A549 treated with RU486 at 1 μM for 4 hours (cell line): ENCODE results near the gene SNRPA1. TPM values are rescaled to one million over a fixed set of nuclear protein-coding genes. Genes with fewer than 3 reads are reported as not detected.

ENCODE experiments used
- total RNA-seq: library from RNA; stranded (reverse); fragments of 200-300 nt; extraction: Qiagen RNA extraction; gene quantifications from 5 replicates; pipeline ENCODE4 v1.2.3, GENCODE V29; 2022; ENCODE audit warnings: low read depth

Gene SNRPA1
- total RNA-seq, result 110 to 130 TPM (median 116 TPM) in 5 replicates

DNA sequence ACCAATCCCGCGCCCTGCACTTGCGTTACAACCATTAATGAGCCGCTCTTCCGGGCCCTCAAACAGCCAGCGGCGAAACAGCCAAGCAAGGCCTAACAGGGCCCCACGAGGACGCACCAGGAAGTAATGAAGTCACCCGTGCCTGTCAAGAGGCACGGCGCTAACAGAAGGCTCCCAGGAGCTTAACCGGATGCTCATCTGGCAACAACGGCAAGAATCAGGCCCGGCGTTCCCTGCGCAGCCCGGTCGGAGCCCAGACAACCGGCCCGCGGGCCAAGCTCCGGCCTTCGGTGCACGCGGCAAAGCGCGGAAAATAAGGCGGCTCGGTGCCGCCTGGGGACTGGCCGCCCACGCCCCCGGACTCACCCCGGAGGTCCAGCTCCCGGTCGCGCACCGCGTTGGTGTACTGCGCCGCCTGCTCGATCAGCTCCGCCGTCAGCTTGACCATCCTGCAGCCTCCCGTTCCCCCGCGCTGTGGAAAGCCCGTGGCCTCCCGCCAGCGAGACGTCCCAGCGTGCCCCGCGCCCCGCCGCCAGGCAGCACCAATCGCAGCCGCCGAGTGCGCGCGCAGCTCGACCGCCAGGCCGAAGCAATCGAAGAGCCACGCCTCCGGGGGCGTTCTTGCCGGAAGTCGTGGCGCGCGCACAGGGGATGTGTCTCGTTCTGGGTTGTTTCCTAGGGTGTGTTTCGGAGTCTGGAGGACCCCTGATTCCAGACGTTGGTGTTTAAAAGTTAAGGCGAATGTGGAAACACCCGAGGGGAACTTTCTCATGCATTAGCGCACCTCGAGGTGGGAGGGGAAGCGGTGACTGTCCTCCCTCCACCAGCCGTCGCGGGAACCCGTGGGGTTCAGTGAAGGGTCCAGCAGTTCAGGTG, at the start of gene SNRPA1:
TSS of gene SNRPA1 (minus strand) at position 518 of the 876 bp plus-strand sequence. CDS start at position 448, 70 bp downstream.

DNA sequence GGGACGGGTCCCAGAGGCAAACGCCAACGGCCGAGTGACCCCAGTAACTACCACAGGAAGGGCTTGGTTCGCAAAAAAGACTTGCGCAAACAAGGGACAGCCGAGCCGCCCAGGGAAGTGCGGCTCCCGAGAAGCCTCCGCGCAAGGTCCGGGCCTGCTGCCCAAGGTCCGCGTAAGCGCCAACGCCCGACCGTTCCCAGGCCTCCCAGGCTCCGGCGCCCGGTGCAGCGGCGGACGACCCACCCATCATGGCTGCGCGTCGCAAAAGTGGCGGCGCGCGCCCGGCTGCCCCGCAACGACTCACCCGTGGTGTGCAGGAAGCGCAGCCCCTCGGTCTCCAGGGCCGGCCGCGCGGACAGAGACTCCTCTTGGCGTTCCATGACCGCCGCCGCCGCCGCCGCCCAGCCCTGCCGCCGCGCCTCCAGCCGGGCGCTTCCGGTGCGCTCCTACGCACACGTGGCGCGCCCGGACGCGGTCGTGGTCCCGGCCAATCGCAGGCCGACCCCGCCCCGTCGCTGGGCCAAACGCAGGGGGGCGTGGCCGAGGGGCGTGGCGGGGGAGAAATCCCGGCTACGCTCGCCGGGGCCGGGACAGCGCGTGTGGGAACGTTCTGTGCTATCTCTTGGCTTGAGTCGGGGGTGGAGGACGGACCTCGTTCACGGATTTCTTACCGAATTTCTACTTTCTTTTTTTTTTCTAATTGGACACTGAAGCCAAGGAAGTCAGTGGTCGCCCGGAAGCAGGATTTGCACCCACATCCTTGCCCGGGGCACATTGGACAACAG, 17.8 kb downstream of the SNRPA1 start, which contains the start of gene SELENOS:
TSS of gene SELENOS (minus strand) at position 448 of the 785 bp plus-strand sequence. CDS start at position 380, 68 bp downstream.

DNA sequence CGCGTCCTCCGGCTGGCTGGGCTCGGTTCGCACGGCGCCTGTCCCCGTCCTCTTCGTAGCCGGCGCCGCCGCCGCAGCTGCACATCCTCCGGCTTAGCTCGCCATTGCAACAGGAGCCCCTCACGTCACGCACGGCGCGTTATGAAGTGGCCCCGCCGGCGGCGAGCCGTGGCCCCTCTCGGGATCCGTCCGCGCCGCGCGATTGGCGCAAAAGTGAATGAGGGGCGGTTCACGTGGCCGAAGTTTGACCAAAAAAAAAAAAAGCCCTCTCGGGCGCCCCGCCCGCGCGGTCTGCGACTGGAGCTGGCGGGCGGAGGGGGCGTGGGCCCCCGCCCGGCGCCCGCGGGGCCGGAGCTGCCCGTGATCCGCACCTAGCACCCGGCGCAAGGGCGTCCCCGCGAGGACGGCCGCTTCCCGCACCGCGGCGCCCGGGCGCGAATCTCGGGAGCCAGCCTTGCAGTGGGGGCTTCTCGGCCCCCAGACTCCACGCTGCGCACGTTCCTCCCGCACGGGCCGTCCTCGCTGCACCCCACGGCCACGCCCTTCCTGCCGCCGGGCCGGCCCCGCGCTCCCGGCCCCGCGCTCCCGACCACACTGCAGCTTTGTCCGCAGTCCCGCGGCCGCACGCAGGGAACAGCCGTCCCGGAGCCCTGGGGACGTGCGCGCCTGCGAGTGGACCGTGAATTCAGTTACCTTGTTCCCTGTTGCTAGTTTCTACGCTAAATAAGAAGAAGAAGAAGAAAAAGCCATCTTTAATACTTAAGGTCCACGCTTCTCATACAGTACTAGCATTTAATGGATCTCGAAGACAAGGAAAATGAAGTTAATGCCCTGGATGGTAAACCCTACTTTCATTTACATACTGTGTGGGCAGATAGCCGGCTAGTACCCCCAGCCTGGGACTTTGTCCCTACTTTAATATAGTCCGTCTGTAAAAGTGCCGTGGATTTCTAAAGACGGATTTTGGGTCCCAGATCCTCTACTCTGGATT, 42.9 kb downstream of the SNRPA1 start, which contains the start of gene CHSY1:
TSS of gene CHSY1 (minus strand) at position 219 of the 991 bp plus-strand sequence. CDS start 592 bp downstream, outside the sequence.

Other genes with a start within 250 kb of the SNRPA1 start
- 19.6 to 31.6 TPM (median 27.4 TPM) in 5 replicates for gene CHSY1, start 43.2 kb downstream of the SNRPA1 start, total RNA-seq
- gene SELENOS, start 17.8 kb downstream of the SNRPA1 start, total RNA-seq, result 136 to 152 TPM (median 143 TPM) in 5 replicates
- gene PCSK6, start 194.5 kb upstream of the SNRPA1 start, total RNA-seq, result 8.1 to 11.0 TPM (median 10.5 TPM) in 5 replicates